B cell (primary cell): ENCODE data around the gene CPNE2. TPM values are rescaled to one million over a fixed set of nuclear protein-coding genes. Genes with fewer than 3 reads are reported as not detected.

ENCODE experiments used
- ATAC-seq: fragments of 200-7000 bp; cut with Tn5 transposase; one replicate; pipeline ENCODE4 v1.10.0; 2021; ENCODE audit warnings: low read depth, mild to moderate bottlenecking, moderate number of reproducible peaks, moderate library complexity
- CTCF ChIA-PET: fragments of 350-600 bp; sonication (Branson Sonifier 250); formaldehyde crosslinking; loops from one replicate; lab custom pipeline; 2021; ENCODE audit warnings: antibody characterized with exemption, inconsistent platforms; lab: Charles Lee
- POLR2A ChIA-PET: fragments of 350-600 bp; sonication (Branson Sonifier 250); formaldehyde crosslinking; loops from one replicate; lab custom pipeline; 2021; ENCODE audit warnings: antibody characterized with exemption; lab: Charles Lee
- DNase-seq: peaks from one replicate; pipeline ENCODE4 v3.0.0; 2013
- H2AFZ ChIP-seq: 2 replicates; pipeline ENCODE4 v1.6.1; 2012; ENCODE audit warnings: mild to moderate bottlenecking, low read depth, low read length; ENCODE audit not compliant: insufficient read depth, poor library complexity, severe bottlenecking
- H3K27ac ChIP-seq, 2 donors: 1 replicate in 1 of 2; 2 replicates in 1 of 2; pipeline ENCODE4 v1.5.1; 2012 to 2013; ENCODE audit warnings: low read length in 2 of 2, mild to moderate bottlenecking in 2 of 2, moderate library complexity in 1 of 2
- H3K27me3 ChIP-seq, 4 experiments: fragments of 200-600 bp in 1 of 4; sonication (generic) in 1 of 4; replicated peaks in 1 of 4; 1 replicate in 2 of 4; 2 replicates in 2 of 4; pipeline versions ENCODE4 v1.6.1 to v1.7.0; 2013 to 2016; ENCODE audit warnings: low read length in 3 of 4, mild to moderate bottlenecking in 2 of 4, mixed read lengths in 1 of 4, moderate library complexity in 1 of 4; ENCODE audit not compliant: insufficient read depth in 4 of 4, control insufficient read depth in 3 of 4; ENCODE audit errors: control extremely low read depth in 1 of 4
- H3K36me3 ChIP-seq, 2 experiments: replicated peaks in 1 of 2; 1 replicate in 1 of 2; 2 replicates in 1 of 2; pipeline versions ENCODE4 v1.6.1 to v1.7.1; 2013; ENCODE audit warnings: low read length in 1 of 2; ENCODE audit not compliant: insufficient read depth in 2 of 2, control insufficient read depth in 1 of 2; ENCODE audit errors: control extremely low read depth in 1 of 2, extremely low read depth in 1 of 2
- H3K4me1 ChIP-seq, 2 donors: fragments of 200-600 bp in 1 of 2; sonication (generic) in 1 of 2; 1 replicate in 1 of 2; 2 replicates in 1 of 2; pipeline versions ENCODE4 v1.5.1 to v1.6.1; 2013 to 2017; ENCODE audit warnings: low read length in 2 of 2; ENCODE audit not compliant: control insufficient read depth in 2 of 2, insufficient read depth in 2 of 2
- H3K4me2 ChIP-seq: replicated peaks from 2 replicates; pipeline ENCODE3; 2012; ENCODE audit warnings: mild to moderate bottlenecking, low read depth, low read length; ENCODE audit not compliant: poor library complexity, severe bottlenecking
- H3K4me3 ChIP-seq, 5 experiments: fragments of 200-600 bp in 1 of 5; sonication (generic) in 1 of 5; 1 replicate in 3 of 5; 2 replicates in 2 of 5; pipeline versions ENCODE4 v1.5.1 to v1.7.0; 2011 to 2016; ENCODE audit warnings: low read length in 4 of 5, mild to moderate bottlenecking in 4 of 5, low read depth in 2 of 5, control low read depth in 1 of 5, moderate library complexity in 1 of 5; ENCODE audit not compliant: insufficient read depth in 1 of 5; ENCODE audit errors: control extremely low read depth in 1 of 5, extremely low read depth in 1 of 5
- H3K79me2 ChIP-seq: fragments of 200-600 bp; sonication (generic); one replicate; pipeline ENCODE4 v1.6.0; 2016; ENCODE audit warnings: low read length; ENCODE audit not compliant: control insufficient read depth, insufficient read depth
- H3K9ac ChIP-seq: fragments of 200-600 bp; sonication (generic); 2 replicates; pipeline ENCODE4 v1.6.1; 2017; ENCODE audit warnings: mild to moderate bottlenecking, low read length, moderate library complexity
- H3K9me3 ChIP-seq, 3 donors: one replicate each; pipeline versions ENCODE4 v1.6.1 to v1.7.1; 2013; ENCODE audit warnings: low read length in 2 of 3; ENCODE audit not compliant: control insufficient read depth in 2 of 3, insufficient read depth in 1 of 3; ENCODE audit errors: control extremely low read depth in 1 of 3
- H4K20me1 ChIP-seq: 2 replicates; pipeline ENCODE4 v1.6.0; 2012; ENCODE audit warnings: mild to moderate bottlenecking, low read length; ENCODE audit not compliant: insufficient read depth, control insufficient read depth, poor library complexity, severe bottlenecking
- H3K27ac Mint-ChIP-seq: one replicate; pipeline ENCODE4 v1.8.0; 2021; ENCODE audit warnings: mixed read lengths
- H3K27me3 Mint-ChIP-seq: one replicate; pipeline ENCODE4 v1.8.0; 2021; ENCODE audit warnings: mixed read lengths
- H3K4me1 Mint-ChIP-seq: one replicate; pipeline ENCODE4 v1.8.0; 2021; ENCODE audit warnings: mixed read lengths
- H3K4me3 Mint-ChIP-seq: one replicate; pipeline ENCODE4 v1.8.0; 2021; ENCODE audit warnings: mixed read lengths
- H3K9me3 Mint-ChIP-seq: one replicate; pipeline ENCODE4 v1.8.0; 2022; ENCODE audit warnings: mixed read lengths; ENCODE audit not compliant: insufficient read depth
- CTCF ChIP-seq: fragments of 200-600 bp; IDR thresholded peaks from one replicate; pipeline ENCODE4 v1.8.0; 2022; ENCODE audit warnings: antibody characterized with exemption, mild to moderate bottlenecking
- EZH2 ChIP-seq: IDR thresholded peaks from 2 replicates; pipeline ENCODE4 v1.6.1; 2012; ENCODE audit warnings: borderline replicate concordance, low read depth, mild to moderate bottlenecking, moderate library complexity, low read length; ENCODE audit not compliant: insufficient read depth, poor library complexity, severe bottlenecking
- WGBS: methylation state at CpG from one replicate; pipeline ENCODE4 v1.1.5; 2013; ENCODE audit warnings: missing lambda C conversion rate; ENCODE audit not compliant: insufficient coverage; 5-methylcytosine and 5-hydroxymethylcytosine counted together
- intact Hi-C: fragments of 100-400 bp; cut with micrococcal nuclease; formaldehyde crosslinking; loops from one replicate; pipeline ENCODE4 v1.10.0; 2022
- polyA plus RNA-seq: library from polyadenylated mRNA; depleted of rRNA; stranded (reverse); fragments of >200 nt; gene quantifications from 2 replicates; pipeline ENCODE4 v1.2.3, GENCODE V29; 2012
- total RNA-seq, 2 donors: library from RNA; stranded (reverse); fragments of 120-200 nt in 1 of 2; gene quantifications; 1 replicate in 1 of 2; 2 replicates in 1 of 2; pipeline versions ENCODE4 v1.2.3 to v1.2.4, GENCODE V29; 2013 to 2022

CPNE2 gene
- total and polyA plus RNA-seq, 2 donors (not counting 1 experiment from before 2014, with no cell fraction given): 1.5 to 2.9 TPM

- H3K4me3 ChIP-seq: no peak overlapping the region
- DNase-seq: no peak
Observed at GRCh38 chr16:57133886-57134285, 41.5 kb downstream of the CPNE2 start.

More at GRCh38 chr16:57133886-57134285, 41.5 kb downstream of the CPNE2 start:
- no peaks in the 10 kb centered on the region for H3K79me2 ChIP-seq
- peak overlapping the region in 1 of 2 donors; percentile 72 for H3K27ac ChIP-seq
- Mint-ChIP-seq H3K27ac (no peak overlapping the region), H3K4me1 (peaks cover 40% of the 10 kb centered on the region), H3K4me3 (no peak overlapping the region), H3K27me3 (no peaks in the 10 kb centered on the region), H3K9me3 (no peaks in the 10 kb centered on the region)
- H3K9me3 ChIP-seq: no peaks in the 10 kb centered on the region
- H3K4me1 ChIP-seq: peaks cover 24 to 33% of the 10 kb centered on the region in 2 donors
- peak overlapping the region; percentile 28 for H2AFZ ChIP-seq
- POLR2A ChIA-PET: interaction anchor here (0.6 kb wide), 1 partner anchor 1495 kb away, joined by 4 read pairs; no protein-coding TSS in a partner anchor
- H3K9ac ChIP-seq: no peak overlapping the region
- no peaks in the 10 kb centered on the region for H3K27me3 ChIP-seq
- intact Hi-C loops: no loop called here
- TF ChIP-seq EZH2: no peak
- no peak for TF ChIP-seq CTCF
- no peak overlapping the region for H3K4me2 ChIP-seq
- 93% methylated on average over 8 of the region's 10 CpGs for WGBS
- H4K20me1 ChIP-seq: no peaks in the 10 kb centered on the region
- CTCF ChIA-PET: interaction anchor here (0.5 to 1.1 kb wide), 2 partner anchors 9 to 59 kb away, joined by 3 read pairs; no protein-coding TSS in a partner anchor
- ATAC-seq: no peak
- no peaks in the 10 kb centered on the region for H3K36me3 ChIP-seq
